Activated CD4-positive, alpha-beta T cell treated with anti-CD3 and anti-CD28 coated beads for 36 hours (primary cell): Measurements from ENCODE around the gene ATP4B. TPM values are rescaled to one million over a fixed set of nuclear protein-coding genes. Genes with fewer than 3 reads are reported as not detected.

Source experiments
- total RNA-seq, 2 experiments: library from RNA; stranded (reverse); gene quantifications; one replicate each; pipeline ENCODE4 v1.2.3, GENCODE V29; 2021

The ATP4B gene
- total RNA-seq, 2 experiments from 2014 or later, result not detected

Other genes starting within 250 kb of the ATP4B start
- gene ADPRHL1, start 204.7 kb downstream of the ATP4B start, total RNA-seq, result under 1 TPM; 0.25 to 0.49 TPM
- gene DCUN1D2, start 167.5 kb downstream of the ATP4B start, total RNA-seq, result 10 to 100 TPM; 12.1 to 15.3 TPM
- 100 to 1,000 TPM; 159 to 175 TPM for gene TFDP1, start 73.4 kb downstream of the ATP4B start, total RNA-seq
- under 1 TPM; 0.16 to 0.21 TPM for gene GRK1, start 9.0 kb upstream of the ATP4B start, total RNA-seq
- gene TMEM255B, start 101.0 kb upstream of the ATP4B start, total RNA-seq, result 1 to 10 TPM in 1 of 2 experiments, under 1 TPM in 1; 0.74 to 1.3 TPM
- gene GAS6, start 205.9 kb upstream of the ATP4B start, total RNA-seq, result under 1 TPM; 0.54 to 0.73 TPM